Activated T-cell treated with anti-CD3 and anti-CD28 coated beads, Interleukin-2, amount 50 U/mL, for 72 hours (primary cell): Measurements from ENCODE around the gene LRRC34. TPM values are rescaled to one million over a fixed set of nuclear protein-coding genes. Genes with fewer than 3 reads are reported as not detected.

ENCODE experiments used
- ATAC-seq, 2 donors: fragments of 150-1000 bp; cut with Tn5 transposase; replicated peaks in 1 of 2; 2 replicates each; pipeline ENCODE4 v1.10.0; 2021; ENCODE audit warnings: moderate library complexity in 2 of 2, mild to moderate bottlenecking in 1 of 2
- DNase-seq, 2 donors: peaks; one replicate each; pipeline ENCODE4 v3.0.0; 2021 to 2022; ENCODE audit warnings: mixed read lengths in 1 of 2
- H3K27ac Mint-ChIP-seq: one replicate; pipeline ENCODE4 v1.8.0; 2022; ENCODE audit warnings: mild to moderate bottlenecking, moderate library complexity, mixed read lengths
- H3K27me3 Mint-ChIP-seq: one replicate; pipeline ENCODE4 v1.8.0; 2022; ENCODE audit warnings: low read depth, mixed read lengths
- H3K36me3 Mint-ChIP-seq, 2 donors: one replicate each; pipeline ENCODE4 v1.8.0; 2022; ENCODE audit warnings: mixed read lengths in 2 of 2, mild to moderate bottlenecking in 1 of 2; ENCODE audit not compliant: insufficient read depth in 2 of 2
- H3K4me1 Mint-ChIP-seq: one replicate; pipeline ENCODE4 v1.8.0; 2022; ENCODE audit warnings: low read depth, mixed read lengths
- H3K4me3 Mint-ChIP-seq, 2 donors: one replicate each; pipeline ENCODE4 v1.8.0; 2022; ENCODE audit warnings: mild to moderate bottlenecking in 2 of 2, mixed read lengths in 2 of 2, moderate library complexity in 2 of 2
- H3K9me3 Mint-ChIP-seq, 2 donors: one replicate each; pipeline ENCODE4 v1.8.0; 2022; ENCODE audit warnings: mixed read lengths in 2 of 2
- total RNA-seq, 2 donors: library from RNA; stranded (reverse); gene quantifications; one replicate each; pipeline ENCODE4 v1.2.3, GENCODE V29; 2022

Gene LRRC34, protein sequence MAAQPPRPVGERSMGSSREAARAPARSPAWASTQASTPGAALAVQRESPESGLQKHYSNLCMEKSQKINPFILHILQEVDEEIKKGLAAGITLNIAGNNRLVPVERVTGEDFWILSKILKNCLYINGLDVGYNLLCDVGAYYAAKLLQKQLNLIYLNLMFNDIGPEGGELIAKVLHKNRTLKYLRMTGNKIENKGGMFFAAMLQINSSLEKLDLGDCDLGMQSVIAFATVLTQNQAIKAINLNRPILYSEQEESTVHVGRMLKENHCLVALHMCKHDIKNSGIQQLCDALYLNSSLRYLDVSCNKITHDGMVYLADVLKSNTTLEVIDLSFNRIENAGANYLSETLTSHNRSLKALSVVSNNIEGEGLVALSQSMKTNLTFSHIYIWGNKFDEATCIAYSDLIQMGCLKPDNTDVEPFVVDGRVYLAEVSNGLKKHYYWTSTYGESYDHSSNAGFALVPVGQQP
- total RNA-seq = 1 to 10 TPM; 4.5 to 6.3 TPM

DNA sequence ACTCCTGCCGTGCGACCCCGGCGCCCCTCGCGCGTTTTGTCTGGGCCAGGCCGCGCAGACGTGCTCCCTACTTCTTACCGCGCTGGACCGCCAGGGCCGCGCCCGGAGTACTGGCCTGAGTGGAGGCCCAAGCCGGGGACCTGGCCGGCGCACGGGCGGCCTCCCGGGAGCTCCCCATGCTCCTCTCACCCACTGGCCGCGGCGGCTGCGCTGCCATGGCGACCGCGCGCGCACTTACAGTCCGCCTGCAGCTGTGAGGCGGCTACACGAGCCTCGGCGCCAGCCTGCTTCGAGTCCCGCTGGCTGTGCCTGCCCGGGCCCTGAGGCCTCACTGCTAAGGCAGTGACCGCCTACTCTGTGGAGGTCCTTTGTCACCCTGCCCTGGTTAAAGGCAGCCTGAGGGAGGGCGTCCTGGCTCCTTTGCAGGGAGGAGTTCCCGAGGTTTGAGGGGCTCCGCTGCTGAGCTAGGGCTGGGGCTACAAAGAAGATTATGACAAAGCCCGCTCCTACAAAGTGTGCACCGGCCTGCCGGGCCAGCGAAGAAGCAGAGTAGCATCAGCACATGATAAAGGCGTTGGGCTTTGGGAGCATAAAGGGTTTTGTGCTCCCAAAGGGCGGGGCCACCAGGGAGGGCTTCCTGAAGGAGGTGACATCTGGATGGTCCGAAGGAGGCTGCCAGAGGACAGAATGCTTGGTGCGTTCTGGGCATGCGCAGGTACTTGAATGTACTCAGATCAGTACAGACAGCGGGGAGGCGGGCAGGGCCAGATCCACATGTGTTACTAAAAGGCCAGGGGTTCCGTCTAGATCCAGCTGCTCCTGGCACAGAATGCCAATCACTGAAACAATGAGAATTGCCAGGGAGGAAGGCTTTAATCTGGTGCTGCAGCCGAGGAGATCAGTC, at the start of gene LRRC34, which contains the start of gene LRRIQ4:
TSS of gene LRRC34 (minus strand) at position 573 of the 904 bp plus-strand sequence. CDS start at position 217, 356 bp downstream.
TSS of gene LRRIQ4 (plus strand) at position 539 of the 904 bp plus-strand sequence. CDS start 9,052 bp downstream, outside the sequence.
- H3K4me3 Mint-ChIP-seq = peak within 1 kb of the TSS; percentile 90 to 91
- H3K27me3 Mint-ChIP-seq = peaks cover 3% of the 10 kb centered on the region
- peaks cover 27% of the 10 kb centered on the region for H3K4me1 Mint-ChIP-seq
- peaks cover 8 to 11% of the 10 kb centered on the region in 2 donors for H3K36me3 Mint-ChIP-seq
- DNase-seq (peak; percentile 77 to 84), ATAC-seq (peak; percentile 75)
- peak within 1 kb of the TSS; percentile 72 for H3K27ac Mint-ChIP-seq
- H3K9me3 Mint-ChIP-seq = peaks cover 5 to 6% of the 10 kb centered on the region in 2 donors

DNA sequence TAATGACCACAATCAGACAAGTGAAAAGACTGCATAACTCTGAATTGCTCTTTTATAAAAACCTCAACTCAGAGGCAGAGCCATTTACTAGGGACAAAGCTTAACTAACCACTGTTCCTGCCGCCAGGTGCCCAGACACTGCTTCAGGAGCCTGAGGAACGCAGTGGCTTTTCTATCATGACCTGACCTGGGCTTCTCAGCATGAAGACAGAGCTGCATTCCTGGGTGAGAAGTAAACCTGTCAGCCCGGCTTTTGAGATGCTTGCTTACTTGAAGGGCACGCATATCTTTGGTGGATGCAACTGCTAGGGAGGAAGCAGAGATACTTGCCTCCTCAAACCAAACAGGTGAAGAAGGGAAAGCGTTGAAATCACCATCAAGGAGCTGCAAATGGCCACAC, 49.2 kb upstream of the LRRC34 start:
- no peak for ATAC-seq
- no peak overlapping the region for H3K27ac Mint-ChIP-seq

DNA sequence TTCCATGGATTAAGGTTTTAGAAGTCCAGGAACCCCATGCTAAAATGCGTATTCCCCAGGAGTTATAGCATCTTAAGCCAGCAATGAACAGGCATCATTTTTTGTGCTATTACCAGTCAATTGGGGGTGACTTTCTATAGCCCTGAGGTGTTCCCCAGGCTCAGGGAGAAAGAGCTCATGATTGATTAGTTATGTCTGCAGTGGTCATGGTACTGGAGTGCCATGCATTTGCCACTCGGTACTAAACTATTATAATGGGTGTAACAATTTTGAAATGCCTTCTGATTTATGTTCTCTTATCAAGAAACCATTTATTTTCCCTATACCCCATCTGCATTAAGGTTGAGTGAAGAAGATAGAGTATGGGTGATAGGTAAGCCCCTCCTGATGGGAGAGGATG, 45.1 kb upstream of the LRRC34 start:
- H3K4me1 Mint-ChIP-seq = no peaks in the 10 kb centered on the region
- no peaks in the 10 kb centered on the region for H3K9me3 Mint-ChIP-seq
- DNase-seq (no peak), ATAC-seq (no peak)
- H3K36me3 Mint-ChIP-seq = no peaks in the 10 kb centered on the region
- H3K4me3 Mint-ChIP-seq = no peak overlapping the region
- H3K27me3 Mint-ChIP-seq = peaks cover 12% of the 10 kb centered on the region
- H3K27ac Mint-ChIP-seq = no peak overlapping the region

More for the DNA sequence above, 49.2 kb upstream of the LRRC34 start:
- Mint-ChIP-seq H3K9me3 (no peaks in the 10 kb centered on the region), H3K27me3 (peaks cover 19% of the 10 kb centered on the region), H3K36me3 (no peaks in the 10 kb centered on the region), H3K4me1 (peaks cover 25% of the 10 kb centered on the region), H3K4me3 (no peak overlapping the region)
- DNase-seq = no peak

DNA sequence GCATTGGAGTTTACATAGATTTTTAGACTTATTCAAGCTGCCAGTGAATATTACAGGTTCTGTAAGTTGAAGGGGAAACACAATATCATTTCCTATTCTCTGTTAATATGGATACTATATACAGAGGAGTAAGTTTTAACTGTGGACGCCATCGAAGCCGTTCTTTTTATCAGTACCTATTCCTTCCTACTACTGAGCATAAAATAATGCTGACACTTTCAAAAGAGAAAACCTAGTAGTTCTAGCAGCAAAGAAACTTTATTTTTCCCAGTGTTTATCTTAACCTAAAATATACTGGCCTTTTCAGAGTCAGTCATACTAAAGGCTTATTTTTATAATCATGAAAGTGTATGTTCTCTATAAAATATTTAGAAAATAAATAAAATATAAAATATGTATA, 42.8 kb upstream of the LRRC34 start:
- H3K27me3 Mint-ChIP-seq = peaks cover 8% of the 10 kb centered on the region
- H3K4me1 Mint-ChIP-seq = no peaks in the 10 kb centered on the region
- no peak overlapping the region for H3K4me3 Mint-ChIP-seq
- H3K9me3 Mint-ChIP-seq = no peaks in the 10 kb centered on the region
- no peak for DNase-seq
- H3K27ac Mint-ChIP-seq = no peak overlapping the region
- H3K36me3 Mint-ChIP-seq = no peaks in the 10 kb centered on the region
- no peak for ATAC-seq

DNA sequence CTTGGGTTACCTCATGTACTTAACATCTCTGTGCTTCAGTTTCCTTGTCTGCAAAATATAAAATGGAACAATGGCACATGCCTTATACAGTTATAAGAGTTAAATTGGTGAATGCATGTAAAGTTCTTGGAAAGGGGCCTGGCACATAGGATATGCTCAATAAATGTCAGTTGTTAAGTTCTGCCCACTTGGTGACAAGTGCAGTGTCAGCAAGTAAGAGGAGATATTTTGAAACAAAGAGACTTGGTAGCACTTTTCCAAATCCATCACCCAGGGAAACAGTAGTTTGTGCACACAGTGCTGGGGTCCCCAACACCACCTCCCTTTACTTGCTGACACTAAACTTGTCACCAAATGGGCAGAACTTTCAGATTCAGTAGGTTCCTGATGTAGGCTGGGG, 37.9 kb upstream of the LRRC34 start:
- Mint-ChIP-seq H3K9me3 (no peaks in the 10 kb centered on the region), H3K36me3 (no peaks in the 10 kb centered on the region), H3K27me3 (no peaks in the 10 kb centered on the region), H3K4me3 (no peak overlapping the region), H3K27ac (no peak overlapping the region), H3K4me1 (no peaks in the 10 kb centered on the region)
- ATAC-seq (no peak), DNase-seq (no peak)

- Mint-ChIP-seq H3K27me3 (no peaks in the 10 kb centered on the region), H3K36me3 (no peaks in the 10 kb centered on the region), H3K9me3 (no peaks in the 10 kb centered on the region), H3K4me3 (no peak overlapping the region), H3K4me1 (no peaks in the 10 kb centered on the region), H3K27ac (no peak overlapping the region)
- DNase-seq (no peak), ATAC-seq (no peak)
Observed at GRCh38 chr3:169848741-169849140, 36.0 kb upstream of the LRRC34 start.

DNA sequence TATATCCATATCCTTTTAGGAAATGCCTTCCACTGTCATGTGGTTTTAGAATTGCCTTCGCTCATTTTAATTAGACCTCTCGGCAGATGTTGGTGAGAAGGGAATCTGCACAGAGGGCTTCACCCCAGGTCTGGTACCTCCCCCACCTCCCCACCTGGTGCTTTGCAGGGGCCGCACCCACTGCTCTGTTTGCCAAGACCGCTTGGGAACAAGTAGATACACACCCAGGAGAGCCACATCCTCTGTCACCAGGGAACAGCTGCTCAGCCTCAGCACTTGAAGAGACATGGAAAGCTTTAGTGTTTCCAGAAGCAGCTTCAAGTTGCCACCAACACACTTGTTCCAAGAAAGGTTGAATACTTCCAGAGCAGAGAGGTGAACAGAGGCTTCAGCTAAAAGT, 35.2 kb upstream of the LRRC34 start:
- no peak overlapping the region for H3K27ac Mint-ChIP-seq
- no peaks in the 10 kb centered on the region for H3K9me3 Mint-ChIP-seq
- no peak for DNase-seq
- no peaks in the 10 kb centered on the region for H3K4me1 Mint-ChIP-seq
- no peak overlapping the region for H3K4me3 Mint-ChIP-seq
- H3K36me3 Mint-ChIP-seq = no peaks in the 10 kb centered on the region
- no peak for ATAC-seq
- no peaks in the 10 kb centered on the region for H3K27me3 Mint-ChIP-seq

- Mint-ChIP-seq H3K4me3 (no peak overlapping the region), H3K36me3 (no peaks in the 10 kb centered on the region), H3K9me3 (no peaks in the 10 kb centered on the region), H3K4me1 (no peaks in the 10 kb centered on the region), H3K27ac (no peak overlapping the region), H3K27me3 (no peaks in the 10 kb centered on the region)
- DNase-seq (no peak), ATAC-seq (no peak)
Observed at GRCh38 chr3:169846458-169847193, 33.9 kb upstream of the LRRC34 start.

DNA sequence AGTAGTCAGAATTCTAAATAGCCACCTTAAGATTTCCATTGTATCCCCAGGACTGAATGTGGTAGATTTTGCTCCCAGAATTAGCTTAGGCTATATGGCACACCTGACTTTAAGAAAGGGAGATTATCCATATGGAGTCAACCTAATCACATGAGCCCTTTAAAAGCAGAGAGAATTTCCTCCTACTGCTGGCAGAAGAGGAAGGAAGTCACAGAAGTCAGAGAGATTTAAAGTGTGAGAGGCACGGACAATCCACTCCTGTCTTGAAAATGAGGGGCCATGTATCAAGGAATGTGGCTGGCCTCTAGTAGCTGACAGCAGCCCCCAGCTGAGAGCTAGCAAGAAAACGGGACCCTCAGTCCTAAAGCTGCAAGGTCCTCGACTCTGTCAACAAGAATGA, 30.3 kb upstream of the LRRC34 start:
- H3K27ac Mint-ChIP-seq = no peak overlapping the region
- no peaks in the 10 kb centered on the region for H3K36me3 Mint-ChIP-seq
- no peak for ATAC-seq
- no peaks in the 10 kb centered on the region for H3K9me3 Mint-ChIP-seq
- DNase-seq = no peak
- no peak overlapping the region for H3K4me3 Mint-ChIP-seq
- no peaks in the 10 kb centered on the region for H3K4me1 Mint-ChIP-seq
- peaks cover 6% of the 10 kb centered on the region for H3K27me3 Mint-ChIP-seq

- Mint-ChIP-seq H3K4me1 (no peaks in the 10 kb centered on the region), H3K4me3 (no peak overlapping the region), H3K36me3 (no peaks in the 10 kb centered on the region), H3K27ac (no peak overlapping the region), H3K27me3 (peaks cover 6% of the 10 kb centered on the region), H3K9me3 (no peaks in the 10 kb centered on the region)
- DNase-seq (no peak), ATAC-seq (no peak)
Observed at GRCh38 chr3:169841171-169841570, 28.5 kb upstream of the LRRC34 start.

GRCh38 chr3:169838511-169839030, 25.9 kb upstream of the LRRC34 start:
- no peak for ATAC-seq
- Mint-ChIP-seq H3K36me3 (no peaks in the 10 kb centered on the region), H3K4me1 (no peaks in the 10 kb centered on the region), H3K4me3 (no peak overlapping the region), H3K27ac (no peak overlapping the region), H3K27me3 (peaks cover 6% of the 10 kb centered on the region), H3K9me3 (no peaks in the 10 kb centered on the region)
- DNase-seq = no peak

DNA sequence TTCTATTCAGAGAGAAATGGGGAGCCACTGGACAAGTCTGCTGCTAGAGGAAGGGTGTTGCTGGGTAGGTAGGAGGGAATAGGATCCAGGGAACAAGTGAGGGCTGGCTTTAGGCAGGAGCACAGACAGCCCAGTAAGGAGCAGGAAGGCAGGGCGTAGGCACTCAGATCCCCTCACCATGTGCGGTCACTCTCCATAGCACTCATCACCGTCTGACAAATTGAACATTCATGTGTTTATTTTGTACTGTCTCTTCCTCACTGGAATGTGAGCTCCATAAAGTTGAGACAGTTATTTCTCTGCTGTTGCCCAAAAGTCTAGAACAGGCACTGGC, 24.2 kb upstream of the LRRC34 start:
- no peak overlapping the region for H3K27ac Mint-ChIP-seq
- no peak for ATAC-seq

More for the DNA sequence above, 24.2 kb upstream of the LRRC34 start:
- no peak for DNase-seq
- Mint-ChIP-seq H3K27me3 (peaks cover 6% of the 10 kb centered on the region), H3K4me3 (no peak overlapping the region), H3K4me1 (no peaks in the 10 kb centered on the region), H3K9me3 (no peaks in the 10 kb centered on the region), H3K36me3 (no peaks in the 10 kb centered on the region)
